Thyroid gland (tissue), 4 donors: ENCODE data around the gene RELCH.

ENCODE experiments used
- CTCF ChIP-seq, 6 experiments: fragments of 200-600 bp in 3 of 6; fragments of 450-650 bp in 3 of 6; sonication (generic) in 3 of 6; IDR thresholded peaks; one replicate each; pipeline ENCODE4 v1.5.1; 2016 to 2019; ENCODE audit warnings: antibody characterized with exemption in 6 of 6, mild to moderate bottlenecking in 2 of 6, inconsistent platforms in 1 of 6, moderate library complexity in 1 of 6
- POLR2A ChIP-seq, 2 donors: fragments of 450-650 bp; IDR thresholded peaks; one replicate each; pipeline ENCODE4 v1.6.1; 2017; ENCODE audit warnings: antibody characterized with exemption in 2 of 2, mild to moderate bottlenecking in 2 of 2, moderate library complexity in 1 of 2

GRCh38 chr18:62206593-62206992 is 19.5 kb downstream of the RELCH start:
- TF ChIP-seq CTCF (IDR thresholded peaks at IDR 0.05) (no peak), POLR2A (IDR thresholded peaks at IDR 0.05) (no peak)
